DMS153 (cell line): ENCODE measurements around the gene GATA1.

Source experiments
- DNase-seq: peaks from one replicate; lab custom pipeline; 2025; lab: John Stamatoyannopoulos, UW

Gene GATA1

GRCh38 chrX:48786341-48786800 lies at the start of gene GATA1:
TSS of gene GATA1 (plus strand) at chrX:48786590. CDS start at chrX:48791110, 4,520 bp downstream.
- DNase-seq: no peak

GRCh38 chrX:48736878-48737212 lies 49.5 kb upstream of the GATA1 start:
- DNase-seq: no peak

GRCh38 chrX:48737213-48737938 lies 49.0 kb upstream of the GATA1 start:
- DNase-seq: peak; percentile 94

GRCh38 chrX:48737940-48738339 lies 48.5 kb upstream of the GATA1 start:
- no peak for DNase-seq

GRCh38 chrX:48741834-48742233 lies 44.6 kb upstream of the GATA1 start:
- no peak for DNase-seq

- DNase-seq: no peak
Measured at GRCh38 chrX:48745222-48745621, 41.2 kb upstream of the GATA1 start.

GRCh38 chrX:48747415-48748016 lies 38.9 kb upstream of the GATA1 start:
- DNase-seq: no peak

- DNase-seq: no peak
Measured at GRCh38 chrX:48749182-48749581, 37.2 kb upstream of the GATA1 start.

- DNase-seq: no peak
Measured at GRCh38 chrX:48751343-48751742, 35.0 kb upstream of the GATA1 start.

- DNase-seq: no peak
Measured at GRCh38 chrX:48752498-48752897, 33.9 kb upstream of the GATA1 start.

- DNase-seq: no peak
Measured at GRCh38 chrX:48753708-48754228, 32.6 kb upstream of the GATA1 start.

GRCh38 chrX:48754238-48754637 lies 32.2 kb upstream of the GATA1 start:
- no peak for DNase-seq

- DNase-seq: peak; percentile 78
Measured at GRCh38 chrX:48761674-48762471, 24.5 kb upstream of the GATA1 start, which contains the start of gene GLOD5. TSS of gene GLOD5 (plus strand) at chrX:48761747. CDS start at chrX:48761791, 44 bp downstream.

- DNase-seq: no peak
Measured at GRCh38 chrX:48769230-48769629, 17.2 kb upstream of the GATA1 start.

- no peak for DNase-seq
Measured at GRCh38 chrX:48770296-48770695, 16.1 kb upstream of the GATA1 start.

GRCh38 chrX:48772602-48773001 lies 13.8 kb upstream of the GATA1 start:
- no peak for DNase-seq

- no peak for DNase-seq
Measured at GRCh38 chrX:48776818-48777439, 9.5 kb upstream of the GATA1 start.

GRCh38 chrX:48779399-48779798 lies 7.0 kb upstream of the GATA1 start:
- no peak for DNase-seq

- DNase-seq: no peak
Measured at GRCh38 chrX:48781705-48782104, 4.7 kb upstream of the GATA1 start.

GRCh38 chrX:48782216-48782615 lies 4.2 kb upstream of the GATA1 start:
- no peak for DNase-seq

GRCh38 chrX:48782795-48783194 lies 3.6 kb upstream of the GATA1 start:
- DNase-seq: no peak

- no peak for DNase-seq
Measured at GRCh38 chrX:48784726-48785125, 1.7 kb upstream of the GATA1 start.
